NB4 (cell line): ENCODE results near the gene LOXL3.
"Not testable (repeated sequence)": the region's sequence is repeated elsewhere in the genome, so short reads cannot be mapped to it uniquely, and the experiment has no call there.

Source experiments
- DNase-seq: peaks from one replicate; pipeline ENCODE4 v3.0.0; 2010; ENCODE audit warnings: low read depth
- H3K4me3 ChIP-seq: one replicate; pipeline ENCODE4 v1.5.1; 2011; ENCODE audit warnings: mild to moderate bottlenecking, low read depth, low read length, moderate library complexity
- CTCF ChIP-seq: IDR thresholded peaks from one replicate; pipeline ENCODE4 v1.5.1; 2012; ENCODE audit warnings: low read depth, low read length
- MAX ChIP-seq: IDR thresholded peaks from 2 replicates; pipeline ENCODE4 v1.6.1; 2011; ENCODE audit warnings: low read depth, low read length
- MYC ChIP-seq: IDR thresholded peaks from 2 replicates; pipeline ENCODE4 v1.6.1; 2011; ENCODE audit warnings: low read depth, low read length
- POLR2A ChIP-seq: IDR thresholded peaks from 2 replicates; pipeline ENCODE4 v1.6.1; 2011; ENCODE audit warnings: mild to moderate bottlenecking; ENCODE audit not compliant: insufficient read length; ENCODE audit errors: extremely low read depth

LOXL3 gene

DNA sequence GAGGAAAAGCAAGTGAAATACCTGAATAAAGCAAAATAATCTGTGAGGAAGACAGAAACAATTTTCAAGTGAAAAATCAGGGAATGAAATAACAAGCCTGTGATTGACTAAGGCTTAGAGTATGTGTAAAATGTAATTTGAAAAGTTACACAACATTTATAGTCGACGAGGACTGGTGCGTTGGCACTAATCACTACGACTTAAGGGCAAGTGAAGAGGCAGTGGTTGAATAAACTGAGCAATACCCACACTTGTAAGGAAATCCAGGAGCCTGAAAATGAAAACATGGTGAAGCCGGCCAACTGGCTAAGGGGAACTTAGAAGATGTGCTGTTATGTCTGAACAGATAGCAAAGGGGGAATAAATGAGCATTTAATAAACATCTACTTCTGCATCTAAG lies 14.1 kb upstream of the LOXL3 start:
- TF ChIP-seq POLR2A (no peak), MYC (no peak), CTCF (no peak), MAX (no peak)
- DNase-seq = no peak
- H3K4me3 ChIP-seq = no peak overlapping the region

- DNase-seq = peak; percentile 45
- TF ChIP-seq MYC = no peak
- no peak for TF ChIP-seq CTCF
- no peak for TF ChIP-seq MAX
- TF ChIP-seq POLR2A = no peak
- H3K4me3 ChIP-seq = no peak overlapping the region
Measured at GRCh38 chr2:74566754-74567085, 13.0 kb upstream of the LOXL3 start.

DNA sequence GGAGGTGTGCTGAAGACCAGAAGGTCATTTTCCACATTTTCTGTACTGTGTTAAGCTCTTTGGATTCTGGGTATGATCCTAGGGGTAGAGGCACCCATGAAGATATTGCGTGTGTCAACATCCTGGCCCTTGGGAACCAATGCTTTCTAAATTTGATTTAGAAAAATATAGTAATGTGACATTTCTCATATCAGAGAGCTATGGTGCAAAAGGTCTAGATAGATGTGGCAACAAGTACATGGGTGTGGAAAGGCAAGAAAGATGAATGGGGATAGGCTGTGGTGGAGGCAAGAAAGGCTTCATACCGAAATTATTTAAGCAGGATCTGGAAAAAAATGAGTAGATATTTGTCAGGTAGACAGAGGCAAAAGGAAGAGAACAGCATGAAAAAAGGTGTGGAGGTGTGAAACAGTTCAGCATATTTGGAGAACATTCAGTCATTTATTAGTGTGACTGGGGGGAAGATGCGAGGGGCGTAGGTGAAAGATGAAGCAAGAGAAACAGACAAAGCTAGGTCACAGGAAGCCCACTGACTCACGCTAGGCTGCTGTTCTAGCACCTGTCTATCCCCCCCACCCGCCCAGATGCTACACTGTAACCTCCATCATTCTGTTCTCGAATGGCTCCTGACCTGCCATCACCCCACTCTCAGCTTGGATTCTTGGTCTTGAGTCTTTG lies 12.5 kb upstream of the LOXL3 start:
- H3K4me3 ChIP-seq = no peak overlapping the region
- TF ChIP-seq MYC (no peak), POLR2A (no peak), CTCF (no peak), MAX (no peak)
- DNase-seq = no peak

- TF ChIP-seq POLR2A = no peak
- TF ChIP-seq MAX = no peak
- no peak for TF ChIP-seq MYC
- no peak for TF ChIP-seq CTCF
- no peak overlapping the region for H3K4me3 ChIP-seq
- no peak for DNase-seq
Measured at GRCh38 chr2:74564222-74564621, 10.5 kb upstream of the LOXL3 start.

DNA sequence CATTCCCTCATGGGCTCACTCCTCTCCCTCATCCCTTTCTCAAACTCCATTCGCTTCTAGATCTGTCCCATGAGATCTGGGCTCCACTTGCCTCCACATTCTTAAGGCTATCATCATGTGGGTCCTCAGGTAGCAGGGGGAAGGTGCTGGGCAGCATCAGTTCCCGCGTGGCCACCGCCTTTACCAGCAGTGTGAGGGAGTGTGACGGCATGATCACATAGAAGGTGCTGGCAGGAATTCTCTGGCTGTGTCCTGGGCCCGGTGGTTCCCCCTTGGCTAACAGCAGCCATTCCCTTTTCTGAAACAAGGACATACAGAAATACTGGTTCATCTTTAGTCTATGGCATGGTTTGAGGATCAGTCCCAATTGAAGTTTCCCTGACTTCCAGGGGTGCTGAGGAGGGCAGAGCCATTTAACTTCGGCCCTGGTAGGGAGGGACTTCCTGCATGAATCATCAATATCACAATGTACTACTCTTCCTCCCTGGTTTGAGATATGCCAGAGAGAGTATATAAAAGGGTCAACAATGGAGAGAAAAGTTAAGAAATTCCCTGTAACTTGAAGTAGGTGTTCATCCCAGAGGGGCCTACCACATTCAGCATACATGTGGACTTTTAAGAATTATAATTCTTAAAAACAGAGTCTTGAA lies 8.5 kb upstream of the LOXL3 start:
- TF ChIP-seq MAX (no peak), POLR2A (no peak), CTCF (no peak), MYC (no peak)
- no peak overlapping the region for H3K4me3 ChIP-seq
- DNase-seq = peak; percentile 73

DNA sequence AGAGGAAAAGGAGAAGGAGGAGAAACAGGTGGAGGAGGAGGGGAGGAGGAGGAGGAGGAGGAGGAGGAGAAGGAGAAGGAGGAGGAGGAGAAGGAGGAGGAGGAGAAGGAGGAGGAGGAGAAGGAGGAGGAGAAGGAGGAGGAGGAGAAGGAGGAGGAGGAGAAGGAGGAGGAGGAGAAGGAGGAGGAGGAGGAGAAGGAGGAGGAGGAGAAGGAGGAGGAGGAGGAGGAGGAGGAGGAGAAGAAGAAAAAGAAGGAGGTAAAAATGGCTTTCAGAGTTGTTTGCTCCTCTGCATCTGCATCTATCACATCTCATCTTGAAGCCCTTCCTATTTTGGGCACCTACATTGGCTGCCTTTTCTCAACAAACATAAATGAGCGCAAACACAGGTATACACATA lies 7.3 kb upstream of the LOXL3 start:
- not testable (repeated sequence) for DNase-seq, H3K4me3 ChIP-seq
